Measurements from ENCODE around the gene HSPB9. TPM values are rescaled to one million over a fixed set of nuclear protein-coding genes. Genes with fewer than 3 reads are reported as not detected.

HSPB9 gene
- total RNA-seq, 2 donors from 2014 or later, result 1.8 TPM; not detected in 1

- no peaks in the 10 kb centered on the region for H3K9me3 ChIP-seq
- H3K36me3 ChIP-seq (replicated peaks in 1 of 2; ENCODE audit: insufficient read depth in 1 of 2, low read depth in 2 of 2), result no peaks in the 10 kb centered on the region
- ATAC-seq, result no peak
- H3K4me1 ChIP-seq, result no peaks in the 10 kb centered on the region
- H3K27ac ChIP-seq, result no peak overlapping the region
- H3K4me3 ChIP-seq, result no peak overlapping the region
- no peak for DNase-seq
- no peak for TF ChIP-seq POLR2A (IDR thresholded peaks at IDR 0.05)
- TF ChIP-seq CTCF (IDR thresholded peaks at IDR 0.05), result no peak
- intact Hi-C loops (cut with DNase I), result no loop called here
- no peaks in the 10 kb centered on the region for H3K27me3 ChIP-seq
- WGBS, 2 donors, result 66 to 74% methylated on average over 10 to 11 of the region's 11 CpGs
Measured at GRCh38 chr17:42171831-42172230, 49.2 kb downstream of the HSPB9 start.

Other genes starting within 250 kb of the HSPB9 start
- gene ACLY, start 203.9 kb upstream of the HSPB9 start, total RNA-seq, result 10 to 100 TPM; 39.2 to 59.0 TPM
- under 1 TPM; 0.26 to 0.66 TPM for gene ODAD4, start 192.2 kb upstream of the HSPB9 start, total RNA-seq
- gene CNP, start 156.0 kb upstream of the HSPB9 start, total RNA-seq, result 10 to 100 TPM; 36.3 to 70.2 TPM
- 10 to 100 TPM; 32.4 to 43.5 TPM for gene DNAJC7, start 105.4 kb upstream of the HSPB9 start, total RNA-seq
- 10 to 100 TPM; 17.1 to 19.2 TPM for gene NKIRAS2, start 102.7 kb upstream of the HSPB9 start, total RNA-seq
- gene C17orf113, start 72.2 kb upstream of the HSPB9 start, total RNA-seq, result 1 to 10 TPM; 1.6 to 4.4 TPM
- gene ZNF385C, start 24.3 kb upstream of the HSPB9 start, total RNA-seq, result 1 to 10 TPM in 1 of 2 donors, not detected in 1; 1.3 TPM
- 10 to 100 TPM in 1 of 2 donors, 1 to 10 TPM in 1; 5.7 to 19.1 TPM for gene DHX58, start 10.1 kb upstream of the HSPB9 start, total RNA-seq
- 10 to 100 TPM; 50.6 to 58.7 TPM for gene KAT2A, start 1.4 kb upstream of the HSPB9 start, total RNA-seq
- 10 to 100 TPM; 21.1 to 37.1 TPM for gene RAB5C, start 32.2 kb downstream of the HSPB9 start, total RNA-seq
- gene KCNH4, start 58.3 kb downstream of the HSPB9 start, total RNA-seq, result not detected
- gene HCRT, start 62.6 kb downstream of the HSPB9 start, total RNA-seq, result not detected
- 10 to 100 TPM; 35.8 to 42.2 TPM for gene GHDC, start 71.7 kb downstream of the HSPB9 start, total RNA-seq
- 10 to 100 TPM; 35.3 TPM for gene STAT5B, start 153.6 kb downstream of the HSPB9 start, total RNA-seq
- 10 to 100 TPM; 25.2 to 52.1 TPM for gene STAT5A, start 165.7 kb downstream of the HSPB9 start, total RNA-seq